Osteoblast (primary cell): ENCODE data around the gene CDKN2D. TPM values are rescaled to one million over a fixed set of nuclear protein-coding genes. Genes with fewer than 3 reads are reported as not detected.
A peak's percentile ranks its signal among the peaks of the same experiment; 100 is the strongest.

ENCODE experiments used
- DNase-seq: peaks from one replicate; pipeline ENCODE4 v3.0.0; 2011; ENCODE audit warnings: low spot score, mixed read lengths; ENCODE audit not compliant: insufficient read length; ENCODE audit errors: missing footprints
- H2AFZ ChIP-seq: 2 replicates; pipeline ENCODE4 v1.6.0; 2011; ENCODE audit warnings: mild to moderate bottlenecking, low read length
- H3K27ac ChIP-seq: 2 replicates; pipeline ENCODE4 v1.5.1; 2011; ENCODE audit warnings: mild to moderate bottlenecking, low read depth, low read length, moderate library complexity
- H3K27me3 ChIP-seq: 2 replicates; pipeline ENCODE4 v1.6.0; 2012; ENCODE audit warnings: mild to moderate bottlenecking, control low read depth, inconsistent platforms, low read length, moderate library complexity; ENCODE audit not compliant: insufficient read depth
- H3K36me3 ChIP-seq: 2 replicates; pipeline ENCODE4 v1.5.1; 2011; ENCODE audit warnings: mild to moderate bottlenecking, low read length, control low read depth, moderate library complexity; ENCODE audit not compliant: insufficient read depth
- H3K4me1 ChIP-seq: 2 replicates; pipeline ENCODE4 v1.5.1; 2011; ENCODE audit warnings: mild to moderate bottlenecking, low read length, control low read depth, moderate library complexity; ENCODE audit not compliant: insufficient read depth
- H3K4me2 ChIP-seq: 2 replicates; pipeline ENCODE4 v1.6.0; 2011; ENCODE audit warnings: mild to moderate bottlenecking, low read length; ENCODE audit not compliant: insufficient read depth
- H3K4me3 ChIP-seq: fragments of 200-600 bp; sonication (generic); 3 replicates; pipeline ENCODE4 v1.5.1; 2012; ENCODE audit warnings: mild to moderate bottlenecking, low read length, inconsistent platforms; ENCODE audit not compliant: insufficient read depth
- H3K79me2 ChIP-seq: 2 replicates; pipeline ENCODE4 v1.6.0; 2012; ENCODE audit warnings: mild to moderate bottlenecking, low read length, control low read depth, inconsistent platforms; ENCODE audit not compliant: insufficient read depth
- H3K9me3 ChIP-seq: 2 replicates; pipeline ENCODE4 v1.5.1; 2011; ENCODE audit warnings: low read depth, low read length, control low read depth
- H4K20me1 ChIP-seq: 2 replicates; pipeline ENCODE4 v1.6.0; 2012; ENCODE audit warnings: mild to moderate bottlenecking, low read length, control low read depth; ENCODE audit not compliant: insufficient read depth
- CTCF ChIP-seq: IDR thresholded peaks from 2 replicates; pipeline ENCODE4 v1.5.1; 2011; ENCODE audit warnings: mild to moderate bottlenecking, low read depth, low read length, moderate library complexity; ENCODE audit errors: extremely low read depth
- total RNA-seq: library from RNA; depleted of rRNA; stranded (reverse); fragments of >200 nt; gene quantifications from 2 replicates; pipeline ENCODE4 v1.2.3, GENCODE V29; 2012

Gene CDKN2D
- total RNA-seq, 1 donor: 4.0 TPM

GRCh38 chr19:10565567-10566407 is 3.0 kb downstream of the CDKN2D start, which contains the start of gene KRI1:
TSS of gene KRI1 (minus strand) at chr19:10566010. CDS start at chr19:10565999, 11 bp downstream.
- Histone ChIP-seq H3K36me3 (peaks cover 14% of the 10 kb centered on the region), H3K27ac (peak within 1 kb of the TSS; percentile 66)

DNA sequence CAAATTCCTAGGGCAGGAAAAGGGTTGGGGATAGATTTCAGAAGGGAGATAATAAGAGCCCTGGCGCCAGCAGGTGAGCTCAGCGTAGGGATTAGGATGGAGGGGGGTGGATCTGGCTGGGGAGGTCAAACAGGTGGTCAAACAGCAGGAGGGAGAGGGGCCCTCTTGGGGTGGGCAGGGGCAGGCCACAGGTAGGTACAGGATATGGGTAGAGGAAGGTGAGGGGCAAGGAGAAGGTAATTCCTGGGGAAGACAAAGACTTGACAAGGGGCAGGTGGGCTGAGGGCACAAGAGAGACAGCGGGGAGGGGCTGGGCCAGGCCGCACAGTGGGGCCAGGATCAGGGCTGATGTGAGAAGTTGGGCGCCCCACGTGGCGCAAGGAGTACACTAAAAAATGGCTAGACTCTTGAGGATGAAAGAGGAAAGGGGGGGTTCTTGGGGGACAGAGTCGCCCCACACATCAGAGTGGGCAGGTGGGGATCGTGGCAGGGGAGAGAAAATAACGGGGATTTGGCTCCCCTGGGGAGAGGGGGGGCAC is 3.7 kb downstream of the CDKN2D start:
- peak overlapping the region; percentile 93 for H3K4me3 ChIP-seq
- H3K27me3 ChIP-seq: no peaks in the 10 kb centered on the region
- no peaks in the 10 kb centered on the region for H4K20me1 ChIP-seq
- H3K4me2 ChIP-seq: peak overlapping the region; percentile 81
- TF ChIP-seq CTCF: peak; percentile 38
- H3K79me2 ChIP-seq: peaks cover 28% of the 10 kb centered on the region
- H2AFZ ChIP-seq: peak overlapping the region; percentile 75
- H3K36me3 ChIP-seq: peaks cover 18% of the 10 kb centered on the region
- DNase-seq: peak; percentile 98
- peaks cover 33% of the 10 kb centered on the region for H3K4me1 ChIP-seq
- H3K27ac ChIP-seq: peak overlapping the region; percentile 66
- H3K9me3 ChIP-seq: no peaks in the 10 kb centered on the region

More at GRCh38 chr19:10565567-10566407, 3.0 kb downstream of the CDKN2D start, which contains the start of gene KRI1:
- H3K9me3 ChIP-seq: no peaks in the 10 kb centered on the region
- peaks cover 33% of the 10 kb centered on the region for H3K4me1 ChIP-seq
- H3K27me3 ChIP-seq: no peaks in the 10 kb centered on the region
- H3K4me2 ChIP-seq: peak within 1 kb of the TSS; percentile 81
- DNase-seq: peak; percentile 100
- H3K79me2 ChIP-seq: peaks cover 28% of the 10 kb centered on the region
- TF ChIP-seq CTCF: peak; percentile 15
- H3K4me3 ChIP-seq: peak within 1 kb of the TSS; percentile 93
- H2AFZ ChIP-seq: peak within 1 kb of the TSS; percentile 86
- H4K20me1 ChIP-seq: no peaks in the 10 kb centered on the region

GRCh38 chr19:10562609-10563008 is 6.2 kb downstream of the CDKN2D start:
- Histone ChIP-seq H3K79me2 (peaks cover 19% of the 10 kb centered on the region), H3K9me3 (no peaks in the 10 kb centered on the region), H2AFZ (no peak overlapping the region), H3K4me3 (no peak overlapping the region), H3K4me2 (no peak overlapping the region), H3K27ac (no peak overlapping the region), H3K27me3 (no peaks in the 10 kb centered on the region), H3K36me3 (peaks cover 35% of the 10 kb centered on the region), H4K20me1 (no peaks in the 10 kb centered on the region), H3K4me1 (peaks cover 18% of the 10 kb centered on the region)
- TF ChIP-seq CTCF: no peak
- DNase-seq: peak; percentile 54

DNA sequence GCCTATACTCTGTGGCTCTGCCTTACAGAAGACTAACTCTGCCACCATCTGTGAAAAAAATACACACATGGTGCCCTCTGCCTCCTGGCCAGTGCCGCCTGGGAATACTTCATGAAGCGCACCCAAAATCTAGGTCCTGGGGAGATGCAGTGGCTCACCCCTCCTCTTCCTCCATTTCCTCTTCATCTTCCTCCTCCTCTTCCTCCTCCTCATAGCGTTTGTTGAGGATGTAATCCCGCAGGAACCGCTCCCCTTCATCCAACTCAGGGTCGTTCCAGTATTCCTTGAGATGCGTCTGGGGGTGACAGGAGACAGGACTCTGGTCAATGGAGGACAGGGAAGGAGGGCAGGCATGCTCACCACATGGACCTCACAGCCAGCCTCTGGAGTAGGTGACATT is 8.6 kb downstream of the CDKN2D start:
- TF ChIP-seq CTCF: no peak
- H3K4me2 ChIP-seq: no peak overlapping the region
- H3K9me3 ChIP-seq: no peaks in the 10 kb centered on the region
- peak; percentile 51 for DNase-seq
- no peaks in the 10 kb centered on the region for H3K27me3 ChIP-seq
- H3K36me3 ChIP-seq: peaks cover 49% of the 10 kb centered on the region
- H3K27ac ChIP-seq: no peak overlapping the region
- no peak overlapping the region for H3K4me3 ChIP-seq
- H3K79me2 ChIP-seq: peaks cover 10% of the 10 kb centered on the region
- H2AFZ ChIP-seq: no peak overlapping the region
- peaks cover 3% of the 10 kb centered on the region for H4K20me1 ChIP-seq
- peaks cover 5% of the 10 kb centered on the region for H3K4me1 ChIP-seq
